Psoas muscle (tissue), 8 donors: ENCODE data around the gene PHF20. TPM values are rescaled to one million over a fixed set of nuclear protein-coding genes. Genes with fewer than 3 reads are reported as not detected.
"Not testable (repeated sequence)": the region's sequence is repeated elsewhere in the genome, so short reads cannot be mapped to it uniquely, and the experiment has no call there.

ENCODE experiments used
- ATAC-seq, 4 donors: fragments of 200-7000 bp; cut with Tn5 transposase; one replicate each; pipeline ENCODE4 v1.9.1; 2020; ENCODE audit warnings: moderate library complexity in 3 of 4, mild to moderate bottlenecking in 2 of 4
- DNase-seq, 2 donors: peaks; one replicate each; pipeline ENCODE4 v3.0.0-alpha.2; 2020
- H3K27ac ChIP-seq: fragments of 200-600 bp; one replicate; pipeline ENCODE4 v1.8.0; 2022
- H3K27me3 ChIP-seq, 3 donors: fragments of 200-600 bp in 1 of 3; one replicate each; pipeline versions ENCODE4 v1.6.1 to v1.8.0; 2013 to 2022; ENCODE audit warnings: low read length in 2 of 3, mild to moderate bottlenecking in 2 of 3, moderate library complexity in 1 of 3; ENCODE audit not compliant: insufficient read depth in 3 of 3
- H3K36me3 ChIP-seq, 2 donors: fragments of 200-600 bp in 1 of 2; one replicate each; pipeline versions ENCODE4 v1.6.1 to v1.8.0; 2013 to 2022; ENCODE audit warnings: low read depth in 1 of 2, mild to moderate bottlenecking in 1 of 2, moderate library complexity in 1 of 2; ENCODE audit not compliant: insufficient read depth in 1 of 2
- H3K4me1 ChIP-seq: fragments of 200-600 bp; one replicate; pipeline ENCODE4 v1.8.0; 2022
- H3K4me3 ChIP-seq: fragments of 200-600 bp; one replicate; pipeline ENCODE4 v1.8.0; 2022; ENCODE audit warnings: mild to moderate bottlenecking
- H3K9me3 ChIP-seq: fragments of 200-600 bp; one replicate; pipeline ENCODE4 v1.8.0; 2022
- WGBS, 3 donors: extraction: QIAGEN DNeasy Blood & Tissue Kit; methylation state at CpG; one replicate each; pipeline versions ENCODE4 v1.1.6 to v1.1.7; 2013; 5-methylcytosine and 5-hydroxymethylcytosine counted together
- intact Hi-C, 2 donors: fragments of 100-400 bp; cut with DNase I; formaldehyde crosslinking; loops; one replicate each; pipeline versions ENCODE4 v1.11.0 to v1.14.2; 2022
- polyA plus RNA-seq, 3 donors: library from polyadenylated mRNA; stranded (reverse); fragments of 200-250 nt; gene quantifications; one replicate each; pipeline ENCODE4 v1.2.3, GENCODE V29; 2013
- total RNA-seq, 4 donors: library from RNA; stranded (reverse); fragmentation: NEBNext Ultra II Directional in 2 of 4; extraction: Animal tissue kit (Norgen Biotek cat#: 25700) in 2 of 4; gene quantifications; one replicate each; pipeline versions ENCODE4 v1.2.1 to v1.2.4, GENCODE V29; 2021 to 2023
- TF ChIP-seq, protein P1 (sequence below): fragments of 200-600 bp; IDR thresholded peaks from one replicate; pipeline ENCODE4 v1.8.0; 2022; ENCODE audit warnings: antibody characterized with exemption
- donor health status: healthy with polysubstance abuse.
- donor health status: DM: no; HTN: no; CAD: no; lungs with moderate emphysema.
- donor health status: Bipolar disorder and iron deficiency.
- donor health status: healthy.
- donor health status: DM: yes; HTN: yes; CAD: no.
- donor health status: DM: no; HTN: no; CAD: no.
- donor health status: DM: no; HTN: no; CAD: no.
- donor health status: DM: yes; HTN: yes; CAD: no.

Gene PHF20
- total and polyA plus RNA-seq, 7 donors = 32.1 to 97.9 (median 58.6) TPM

DNA sequence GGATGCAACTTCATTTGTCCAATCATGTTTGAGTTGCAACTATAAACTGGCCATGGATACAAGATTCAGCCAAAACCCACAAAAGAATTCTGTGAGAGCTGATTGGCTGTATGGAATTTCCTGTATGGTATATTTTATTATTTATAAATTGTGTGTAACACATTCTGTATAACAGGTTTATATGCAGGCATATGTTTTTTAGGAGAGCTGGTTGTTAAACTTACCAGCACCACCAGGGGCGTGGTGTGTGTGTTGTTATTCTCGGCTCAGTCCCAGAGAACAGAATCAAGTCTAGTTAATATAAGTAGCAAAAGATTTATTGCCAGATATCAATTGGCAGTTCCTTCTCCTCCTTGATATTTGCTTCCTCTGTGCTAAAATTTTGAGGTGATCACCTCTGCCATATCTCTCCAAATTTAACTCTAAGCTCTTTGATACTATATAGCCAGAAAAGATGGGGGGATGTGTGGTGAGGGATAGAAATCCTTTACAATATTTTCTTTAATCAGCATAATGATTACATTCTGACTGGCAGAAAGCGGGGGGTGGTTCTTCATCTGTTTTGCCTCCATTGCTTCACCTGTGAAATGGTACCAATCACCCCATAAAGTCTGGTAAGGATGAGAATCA is 219.4 kb downstream of the PHF20 start:
- 54 to 55% (median 54%) methylated on average over 3 of the region's 3 CpGs for WGBS, 3 donors
- Histone ChIP-seq H3K9me3 (no peaks in the 10 kb centered on the region), H3K36me3 (no peaks in the 10 kb centered on the region), H3K27ac (no peak overlapping the region), H3K4me1 (peaks cover 3% of the 10 kb centered on the region), H3K27me3 (no peaks in the 10 kb centered on the region), H3K4me3 (no peak overlapping the region)
- TF ChIP-seq, protein P1, sequence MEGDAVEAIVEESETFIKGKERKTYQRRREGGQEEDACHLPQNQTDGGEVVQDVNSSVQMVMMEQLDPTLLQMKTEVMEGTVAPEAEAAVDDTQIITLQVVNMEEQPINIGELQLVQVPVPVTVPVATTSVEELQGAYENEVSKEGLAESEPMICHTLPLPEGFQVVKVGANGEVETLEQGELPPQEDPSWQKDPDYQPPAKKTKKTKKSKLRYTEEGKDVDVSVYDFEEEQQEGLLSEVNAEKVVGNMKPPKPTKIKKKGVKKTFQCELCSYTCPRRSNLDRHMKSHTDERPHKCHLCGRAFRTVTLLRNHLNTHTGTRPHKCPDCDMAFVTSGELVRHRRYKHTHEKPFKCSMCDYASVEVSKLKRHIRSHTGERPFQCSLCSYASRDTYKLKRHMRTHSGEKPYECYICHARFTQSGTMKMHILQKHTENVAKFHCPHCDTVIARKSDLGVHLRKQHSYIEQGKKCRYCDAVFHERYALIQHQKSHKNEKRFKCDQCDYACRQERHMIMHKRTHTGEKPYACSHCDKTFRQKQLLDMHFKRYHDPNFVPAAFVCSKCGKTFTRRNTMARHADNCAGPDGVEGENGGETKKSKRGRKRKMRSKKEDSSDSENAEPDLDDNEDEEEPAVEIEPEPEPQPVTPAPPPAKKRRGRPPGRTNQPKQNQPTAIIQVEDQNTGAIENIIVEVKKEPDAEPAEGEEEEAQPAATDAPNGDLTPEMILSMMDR = peak; percentile 30
- intact Hi-C loops = loop anchor here in 1 of 2 donors (10.0 kb wide), 1 partner anchor 444 kb away; no protein-coding TSS in a partner anchor
- ATAC-seq (no peak), DNase-seq (no peak)

DNA sequence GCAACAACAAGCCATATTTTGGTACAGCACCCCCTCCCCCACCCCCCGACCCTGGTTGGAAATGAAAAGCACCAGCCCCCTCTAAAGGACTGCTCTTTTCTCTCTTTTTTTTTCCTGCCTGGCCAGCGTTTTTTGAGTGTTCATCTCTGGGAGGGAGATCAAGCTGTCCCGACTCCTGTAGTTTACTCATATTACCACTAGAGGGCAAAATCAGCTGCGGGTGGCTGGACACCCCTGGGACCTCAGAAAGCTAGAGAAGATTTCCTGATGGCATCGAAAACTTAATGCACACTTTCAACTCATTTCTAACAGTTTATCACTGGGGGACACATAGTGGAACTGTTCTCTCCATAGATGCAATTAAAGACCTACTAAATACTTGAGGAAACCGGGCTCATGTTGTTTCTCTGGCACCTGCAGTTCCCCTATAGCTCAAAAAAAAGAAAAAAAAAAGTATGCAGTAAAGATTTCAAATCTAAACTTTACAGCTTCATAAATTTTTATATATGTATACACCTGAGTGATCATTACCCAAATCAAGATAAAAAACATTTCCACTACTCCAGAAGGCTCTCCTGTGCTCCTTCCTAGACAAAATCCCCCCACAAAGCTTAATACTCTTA is 221.0 kb downstream of the PHF20 start:
- DNase-seq (no peak), ATAC-seq (peak; percentile 80 to 90 (median 83))
- WGBS, 3 donors = 1 to 2% (median 2%) methylated on average over 6 of the region's 6 CpGs
- no peaks in the 10 kb centered on the region for H3K27me3 ChIP-seq
- no peaks in the 10 kb centered on the region for H3K36me3 ChIP-seq
- intact Hi-C loops = loop anchor here in 1 of 2 donors (10.0 kb wide), 1 partner anchor 442 kb away; no protein-coding TSS in a partner anchor
- H3K27ac ChIP-seq = no peak overlapping the region
- peaks cover 3% of the 10 kb centered on the region for H3K4me1 ChIP-seq
- H3K9me3 ChIP-seq = no peaks in the 10 kb centered on the region
- no peak overlapping the region for H3K4me3 ChIP-seq
- TF ChIP-seq, protein P1 = peak; percentile 84

DNA sequence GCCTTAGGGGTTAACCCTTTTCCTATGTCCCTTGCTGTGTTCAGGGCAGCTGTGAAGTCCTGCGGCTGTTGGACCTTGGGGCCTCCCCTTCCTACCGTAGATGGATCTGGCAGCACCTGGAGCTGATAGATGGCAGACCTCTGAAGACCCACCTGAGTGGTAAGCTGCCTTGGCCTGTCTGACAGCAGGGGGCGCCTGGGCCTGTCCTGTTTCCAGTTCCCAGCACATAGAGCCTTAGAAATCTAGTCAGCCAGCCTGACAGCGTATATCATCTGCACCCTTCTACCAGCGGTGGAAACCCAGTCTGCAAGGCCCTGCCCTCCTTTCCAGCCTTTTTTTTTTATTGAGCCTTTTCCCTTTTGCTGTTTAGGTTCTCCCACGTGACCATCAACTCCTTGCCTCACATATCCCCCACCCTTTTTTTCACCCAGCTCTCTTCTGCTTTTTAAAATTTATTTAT is 223.2 kb downstream of the PHF20 start:
- Histone ChIP-seq H3K9me3 (no peaks in the 10 kb centered on the region), H3K27me3 (no peaks in the 10 kb centered on the region), H3K27ac (no peak overlapping the region), H3K4me3 (no peak overlapping the region), H3K4me1 (peaks cover 3% of the 10 kb centered on the region), H3K36me3 (no peaks in the 10 kb centered on the region)
- intact Hi-C loops = loop anchor here (1.0 to 10.0 kb wide), 4 partner anchors 143 to 440 kb away; no protein-coding TSS in a partner anchor
- 3 to 12% (median 7%) methylated on average over 6 of the region's 6 CpGs for WGBS, 3 donors
- ATAC-seq (peak; percentile 90 to 94 (median 92)), DNase-seq (peak; percentile 78 to 89)
- TF ChIP-seq, protein P1 = peak; percentile 88

DNA sequence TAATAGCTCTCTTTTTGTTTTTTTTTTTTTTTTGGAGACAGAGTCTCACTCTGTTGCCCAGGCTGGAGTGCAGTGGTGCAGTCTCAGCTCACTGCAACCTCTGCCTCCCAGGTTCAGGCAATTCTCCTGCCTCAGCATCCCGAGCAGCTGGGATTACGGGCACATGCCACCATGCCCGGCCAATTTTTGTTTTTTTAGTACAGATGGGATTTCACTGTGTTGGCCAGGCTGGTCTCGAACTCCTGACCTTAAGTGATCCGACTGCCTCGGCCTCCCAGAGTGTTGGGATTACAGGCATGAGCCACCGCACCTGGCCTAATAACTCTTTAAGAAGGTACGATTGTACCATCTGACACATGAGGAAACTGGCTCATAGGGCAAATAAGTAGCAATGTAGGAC is 224.7 kb downstream of the PHF20 start:
- 46 to 67% (median 51%) methylated on average over 8 of the region's 8 CpGs for WGBS, 3 donors
- H3K27ac ChIP-seq, H3K27me3 ChIP-seq, H3K9me3 ChIP-seq, H3K4me1 ChIP-seq, DNase-seq, ATAC-seq, H3K36me3 ChIP-seq, H3K4me3 ChIP-seq: not testable (repeated sequence)
- intact Hi-C loops = loop anchor here in 1 of 2 donors (10.0 kb wide), 1 partner anchor 438 kb away; no protein-coding TSS in a partner anchor

Other genes starting within 250 kb of the PHF20 start
- not detected for gene C20orf173, start 242.4 kb upstream of the PHF20 start, total RNA-seq
- gene C20orf173, start 242.4 kb upstream of the PHF20 start, polyA plus RNA-seq = not detected
- 10 to 100 TPM; 61.7 to 71.6 (median 64.6) TPM for gene ERGIC3, start 229.9 kb upstream of the PHF20 start, total RNA-seq
- 10 to 100 TPM; 67.9 to 83.5 (median 78.1) TPM for gene ERGIC3, start 229.9 kb upstream of the PHF20 start, polyA plus RNA-seq
- 1 to 10 TPM; 1.1 to 2.1 (median 1.4) TPM for gene SPAG4, start 156.2 kb upstream of the PHF20 start, total RNA-seq
- gene SPAG4, start 156.2 kb upstream of the PHF20 start, polyA plus RNA-seq = 1 to 10 TPM in 1 of 3 donors, under 1 TPM in 2; 0.49 to 1.1 (median 0.61) TPM
- gene CPNE1, start 107.1 kb upstream of the PHF20 start, total RNA-seq = 10 to 100 TPM; 55.9 to 75.4 (median 67.1) TPM
- gene CPNE1, start 107.1 kb upstream of the PHF20 start, polyA plus RNA-seq = 10 to 100 TPM; 59.5 to 62.1 (median 61.6) TPM
- gene RBM12, start 107.1 kb upstream of the PHF20 start, total RNA-seq = 10 to 100 TPM; 20.8 to 61.5 (median 45.5) TPM
- gene RBM12, start 107.1 kb upstream of the PHF20 start, polyA plus RNA-seq = 10 to 100 TPM in 1 of 3 donors, 1 to 10 TPM in 2; 5.3 to 22.5 (median 8.8) TPM
- 10 to 100 TPM; 23.6 to 45.0 (median 40.3) TPM for gene NFS1, start 72.7 kb upstream of the PHF20 start, total RNA-seq
- gene NFS1, start 72.7 kb upstream of the PHF20 start, polyA plus RNA-seq = 10 to 100 TPM; 19.8 to 35.2 (median 26.1) TPM
- 100 to 1,000 TPM; 133 to 172 (median 143) TPM for gene ROMO1, start 72.6 kb upstream of the PHF20 start, total RNA-seq
- 100 to 1,000 TPM; 253 to 379 (median 323) TPM for gene ROMO1, start 72.6 kb upstream of the PHF20 start, polyA plus RNA-seq
- 100 to 1,000 TPM in 3 of 4 donors, 10 to 100 TPM in 1; 93.0 to 171 (median 139) TPM for gene RBM39, start 29.8 kb upstream of the PHF20 start, total RNA-seq
- 100 to 1,000 TPM; 115 to 151 (median 123) TPM for gene RBM39, start 29.8 kb upstream of the PHF20 start, polyA plus RNA-seq
- gene SCAND1, start 182.5 kb downstream of the PHF20 start, total RNA-seq = 10 to 100 TPM; 37.4 to 70.2 (median 55.1) TPM
- gene SCAND1, start 182.5 kb downstream of the PHF20 start, polyA plus RNA-seq = 10 to 100 TPM; 78.6 to 90.7 (median 82.8) TPM
- gene CNBD2, start 196.6 kb downstream of the PHF20 start, total RNA-seq = 10 to 100 TPM in 2 of 4 donors, 1 to 10 TPM in 2; 7.9 to 17.8 (median 11.2) TPM
- gene CNBD2, start 196.6 kb downstream of the PHF20 start, polyA plus RNA-seq = 10 to 100 TPM; 13.4 to 21.4 (median 18.4) TPM